Activated T-helper 9 cell treated with anti-CD3 and anti-CD28 coated beads, Interleukin-2, amount 50 U/mL, for 16 hours (primary cell): ENCODE measurements around the gene HOXD8.
A peak's percentile ranks its signal among the peaks of the same experiment; 100 is the strongest.

Source experiments
- DNase-seq: peaks from one replicate; pipeline ENCODE4 v3.0.0-alpha.2; 2020; ENCODE audit warnings: low read depth

The HOXD8 gene

GRCh38 chr2:176117162-176117822, 12.2 kb upstream of the HOXD8 start:
- no peak for DNase-seq

GRCh38 chr2:176117823-176118371, 11.6 kb upstream of the HOXD8 start:
- no peak for DNase-seq

DNA sequence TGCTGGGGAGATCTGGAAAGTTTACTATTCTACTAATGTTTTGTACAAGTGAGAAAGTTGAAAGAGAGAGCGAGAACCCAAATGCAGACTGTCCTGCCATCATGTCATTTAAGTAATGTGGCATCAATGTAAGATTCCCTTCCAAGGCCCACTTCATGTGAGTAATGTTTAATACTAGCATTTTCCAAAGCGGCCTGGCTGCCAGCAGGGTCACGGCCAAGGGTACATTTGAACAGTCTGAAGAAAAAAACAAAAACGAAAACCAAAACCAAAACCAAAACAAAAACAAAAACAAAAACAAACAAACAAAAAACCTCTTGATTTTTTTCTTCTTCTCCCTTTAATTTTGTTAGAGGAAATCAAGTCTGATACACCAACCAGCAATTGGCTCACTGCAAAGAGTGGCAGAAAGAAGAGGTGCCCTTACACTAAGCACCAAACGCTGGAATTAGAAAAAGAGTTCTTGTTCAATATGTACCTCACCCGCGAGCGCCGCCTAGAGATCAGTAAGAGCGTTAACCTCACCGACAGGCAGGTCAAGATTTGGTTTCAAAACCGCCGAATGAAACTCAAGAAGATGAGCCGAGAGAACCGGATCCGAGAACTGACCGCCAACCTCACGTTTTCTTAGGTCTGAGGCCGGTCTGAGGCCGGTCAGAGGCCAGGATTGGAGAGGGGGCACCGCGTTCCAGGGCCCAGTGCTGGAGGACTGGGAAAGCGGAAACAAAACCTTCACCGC, 10.7 kb upstream of the HOXD8 start:
- DNase-seq: no peak

GRCh38 chr2:176120364-176121189, 8.9 kb upstream of the HOXD8 start:
- DNase-seq: no peak

- no peak for DNase-seq
Measured at GRCh38 chr2:176121190-176122051, 8.1 kb upstream of the HOXD8 start.

DNA sequence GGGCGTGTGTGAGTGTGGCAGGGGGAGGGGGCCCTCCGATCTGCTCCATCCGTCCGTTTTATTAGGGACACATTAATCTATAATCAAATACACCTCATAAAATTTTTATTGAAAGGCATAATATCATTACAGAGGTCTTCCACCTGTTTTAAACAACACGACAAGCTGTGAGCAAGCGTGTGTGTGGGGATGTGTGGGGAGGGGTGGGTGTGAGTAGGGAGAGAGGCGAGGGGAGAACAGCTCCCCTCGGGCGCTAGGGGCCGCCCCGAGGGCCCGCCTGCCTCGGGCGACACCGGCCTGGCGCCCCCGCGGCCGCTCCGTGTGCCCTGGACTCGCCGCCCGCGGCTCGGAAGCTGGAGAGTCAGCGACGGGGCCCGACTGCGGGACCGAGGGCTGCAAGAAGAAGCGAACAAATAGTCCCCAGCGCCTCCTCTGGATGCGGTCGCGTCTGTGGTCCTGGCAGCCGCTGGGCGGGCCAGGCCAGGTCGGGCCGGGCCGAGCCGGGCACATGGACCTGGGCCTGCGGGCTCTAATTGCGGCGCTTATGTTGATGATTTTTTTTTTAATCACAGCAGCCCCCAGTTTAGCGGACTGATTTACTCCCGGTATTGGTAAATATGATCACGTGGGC, 7.3 kb upstream of the HOXD8 start:
- DNase-seq: no peak

DNA sequence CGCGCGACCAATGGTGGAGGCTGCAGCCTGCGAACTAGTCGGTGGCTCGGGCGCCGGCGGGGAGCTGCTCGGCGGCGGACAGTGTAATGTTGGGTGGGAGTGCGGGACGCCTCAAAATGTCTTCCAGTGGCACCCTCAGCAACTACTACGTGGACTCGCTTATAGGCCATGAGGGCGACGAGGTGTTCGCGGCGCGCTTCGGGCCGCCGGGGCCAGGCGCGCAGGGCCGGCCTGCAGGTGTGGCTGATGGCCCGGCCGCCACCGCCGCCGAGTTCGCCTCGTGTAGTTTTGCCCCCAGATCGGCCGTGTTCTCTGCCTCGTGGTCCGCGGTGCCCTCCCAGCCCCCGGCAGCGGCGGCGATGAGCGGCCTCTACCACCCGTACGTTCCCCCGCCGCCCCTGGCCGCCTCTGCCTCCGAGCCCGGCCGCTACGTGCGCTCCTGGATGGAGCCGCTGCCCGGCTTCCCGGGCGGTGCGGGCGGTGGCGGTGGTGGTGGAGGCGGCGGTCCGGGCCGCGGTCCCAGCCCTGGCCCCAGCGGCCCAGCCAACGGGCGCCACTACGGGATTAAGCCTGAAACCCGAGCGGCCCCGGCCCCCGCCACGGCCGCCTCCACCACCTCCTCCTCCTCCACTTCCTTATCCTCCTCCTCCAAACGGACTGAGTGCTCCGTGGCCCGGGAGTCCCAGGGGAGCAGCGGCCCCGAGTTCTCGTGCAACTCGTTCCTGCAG, 6.7 kb upstream of the HOXD8 start, which contains the start of gene HOXD9:
TSS of gene HOXD9 (plus strand) at position 37 of the 728 bp plus-strand sequence. CDS start at position 87, 50 bp downstream.
- no peak for DNase-seq

DNA sequence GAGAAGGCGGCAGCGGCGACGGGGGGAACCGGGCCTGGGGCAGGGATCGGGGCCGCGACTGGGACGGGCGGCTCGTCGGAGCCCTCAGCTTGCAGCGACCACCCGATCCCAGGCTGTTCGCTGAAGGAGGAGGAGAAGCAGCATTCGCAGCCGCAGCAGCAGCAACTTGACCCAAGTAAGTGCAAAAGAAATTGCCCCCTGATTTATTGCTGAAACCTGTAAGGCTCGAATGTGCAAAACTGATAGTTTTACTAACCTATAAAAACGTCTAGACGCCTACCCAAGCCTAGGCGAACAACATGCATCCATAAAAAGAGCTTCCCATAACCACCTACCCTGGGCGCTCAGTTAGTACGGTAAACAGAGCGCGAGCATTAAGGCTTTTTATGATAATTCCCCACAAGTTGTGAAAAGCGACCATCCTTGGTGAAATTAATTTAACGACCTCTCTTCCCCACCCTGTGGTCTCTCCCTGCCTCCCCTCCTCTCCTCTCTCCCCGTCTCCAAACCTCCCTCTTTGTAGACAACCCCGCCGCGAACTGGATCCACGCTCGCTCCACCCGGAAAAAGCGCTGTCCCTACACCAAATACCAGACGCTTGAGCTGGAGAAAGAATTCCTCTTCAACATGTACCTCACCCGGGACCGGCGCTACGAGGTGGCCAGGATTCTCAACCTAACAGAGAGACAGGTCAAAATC, 5.9 kb upstream of the HOXD8 start:
- no peak for DNase-seq

GRCh38 chr2:176124110-176124946, 5.2 kb upstream of the HOXD8 start:
- no peak for DNase-seq

GRCh38 chr2:176124947-176125771, 4.3 kb upstream of the HOXD8 start:
- no peak for DNase-seq

- no peak for DNase-seq
Measured at GRCh38 chr2:176125772-176126054, 3.8 kb upstream of the HOXD8 start.

- DNase-seq: peak; percentile 40
Measured at GRCh38 chr2:176126929-176127773, 2.4 kb upstream of the HOXD8 start.

GRCh38 chr2:176127774-176128072, 1.8 kb upstream of the HOXD8 start:
- DNase-seq: no peak

DNA sequence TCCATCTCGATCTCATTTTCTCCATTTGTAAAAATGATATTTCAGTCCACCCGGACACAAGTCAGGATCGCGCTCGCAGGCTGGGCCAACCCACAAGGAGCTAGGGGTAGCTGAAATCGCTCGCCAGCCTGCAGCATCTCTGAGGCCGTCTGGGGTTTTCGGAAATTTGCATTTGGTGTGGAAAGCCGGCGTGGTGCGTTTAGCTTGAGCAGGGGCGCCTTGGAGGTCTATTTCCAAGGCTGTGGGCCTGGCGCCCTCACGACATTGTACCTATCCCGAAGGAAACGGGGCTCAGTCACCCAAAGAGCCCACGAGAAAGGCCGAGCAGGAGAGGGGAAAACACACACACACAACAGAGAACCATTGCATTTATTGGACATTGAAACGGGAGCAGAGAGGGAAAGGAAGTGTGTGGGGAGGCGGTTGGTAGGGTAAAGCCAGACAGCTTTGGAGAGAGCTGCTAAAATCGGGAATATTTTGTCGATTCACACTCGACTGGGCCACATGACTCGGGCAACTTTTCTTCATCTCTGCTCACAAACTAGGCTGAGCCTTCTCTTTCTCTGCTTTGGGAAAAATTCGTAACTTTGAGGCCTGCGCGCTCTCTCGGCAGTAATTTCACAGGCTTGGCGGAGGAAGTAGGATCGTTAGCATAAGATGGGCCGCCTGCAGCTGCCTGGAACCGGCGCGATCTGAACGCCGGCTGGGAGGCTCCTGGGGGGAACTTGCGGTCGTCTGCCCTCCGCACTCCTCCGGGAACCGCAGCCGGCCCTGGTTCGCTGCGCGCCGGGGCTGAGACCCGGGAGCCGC, 1.1 kb upstream of the HOXD8 start:
- DNase-seq: no peak

DNA sequence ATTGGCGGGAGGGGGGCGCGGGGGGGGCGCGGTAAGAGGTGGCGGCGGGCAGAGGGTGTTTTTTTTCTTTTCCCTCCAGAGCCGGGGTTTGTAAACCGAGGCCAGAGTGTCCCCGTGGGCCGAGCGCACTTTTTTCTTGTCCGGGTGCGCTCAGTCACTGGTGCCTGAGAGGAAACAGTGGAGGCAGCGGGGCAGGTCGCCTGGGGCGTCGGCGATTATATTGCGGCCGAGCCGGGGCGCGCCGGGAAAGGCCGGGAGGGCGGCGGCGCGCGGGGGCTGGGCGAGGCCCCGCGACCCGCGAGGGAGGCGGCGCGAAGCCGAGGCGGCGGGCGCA, 275 bp downstream of the HOXD8 start:
- DNase-seq: no peak

- no peak for DNase-seq
Measured at GRCh38 chr2:176130147-176130956, 847 bp downstream of the HOXD8 start.
